Myocyte (in vitro differentiated cells): ENCODE results near the gene GNB1L. TPM values are rescaled to one million over a fixed set of nuclear protein-coding genes. Genes with fewer than 3 reads are reported as not detected.

Source experiments
- DNase-seq: peaks from one replicate; pipeline ENCODE4 v3.0.0-alpha.2; 2012; ENCODE audit warnings: low read depth
- total RNA-seq: library from RNA; depleted of rRNA; stranded (reverse); fragments of >200 nt; gene quantifications from 2 replicates; pipeline ENCODE4 v1.2.3, GENCODE V29; 2014

Gene GNB1L
- total RNA-seq, 1 donor from 2014 or later, result 6.9 TPM

- no peak for DNase-seq
Measured at GRCh38 chr22:19740586-19740985, 114.1 kb downstream of the GNB1L start.

GRCh38 chr22:19739911-19740449 lies 114.7 kb downstream of the GNB1L start:
- DNase-seq, result no peak

DNA sequence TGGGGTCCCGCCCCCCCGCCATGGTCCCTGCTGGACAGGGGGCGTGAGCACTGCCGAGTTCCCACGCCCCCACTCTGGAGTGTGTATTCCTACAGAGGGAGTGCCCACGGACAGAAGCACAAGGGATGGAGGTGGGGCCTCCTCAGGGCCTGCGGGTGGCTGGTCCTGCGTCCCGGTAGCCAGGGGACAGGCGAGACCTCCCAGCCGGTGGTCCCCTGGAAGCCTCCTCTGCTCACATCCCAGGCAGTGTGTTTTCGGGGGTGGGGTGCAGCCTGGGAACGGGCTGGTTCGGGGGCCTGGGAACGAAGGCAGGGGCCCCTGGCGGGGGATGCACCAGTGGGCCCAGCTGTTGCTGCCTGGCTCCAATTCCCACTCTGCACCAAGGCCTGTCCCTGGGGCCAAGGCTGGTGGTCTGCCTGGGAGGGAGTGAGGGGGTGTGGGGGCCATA lies 115.2 kb downstream of the GNB1L start:
- no peak for DNase-seq

- peak; percentile 29 for DNase-seq
Measured at GRCh38 chr22:19738664-19739447, 115.8 kb downstream of the GNB1L start.

DNA sequence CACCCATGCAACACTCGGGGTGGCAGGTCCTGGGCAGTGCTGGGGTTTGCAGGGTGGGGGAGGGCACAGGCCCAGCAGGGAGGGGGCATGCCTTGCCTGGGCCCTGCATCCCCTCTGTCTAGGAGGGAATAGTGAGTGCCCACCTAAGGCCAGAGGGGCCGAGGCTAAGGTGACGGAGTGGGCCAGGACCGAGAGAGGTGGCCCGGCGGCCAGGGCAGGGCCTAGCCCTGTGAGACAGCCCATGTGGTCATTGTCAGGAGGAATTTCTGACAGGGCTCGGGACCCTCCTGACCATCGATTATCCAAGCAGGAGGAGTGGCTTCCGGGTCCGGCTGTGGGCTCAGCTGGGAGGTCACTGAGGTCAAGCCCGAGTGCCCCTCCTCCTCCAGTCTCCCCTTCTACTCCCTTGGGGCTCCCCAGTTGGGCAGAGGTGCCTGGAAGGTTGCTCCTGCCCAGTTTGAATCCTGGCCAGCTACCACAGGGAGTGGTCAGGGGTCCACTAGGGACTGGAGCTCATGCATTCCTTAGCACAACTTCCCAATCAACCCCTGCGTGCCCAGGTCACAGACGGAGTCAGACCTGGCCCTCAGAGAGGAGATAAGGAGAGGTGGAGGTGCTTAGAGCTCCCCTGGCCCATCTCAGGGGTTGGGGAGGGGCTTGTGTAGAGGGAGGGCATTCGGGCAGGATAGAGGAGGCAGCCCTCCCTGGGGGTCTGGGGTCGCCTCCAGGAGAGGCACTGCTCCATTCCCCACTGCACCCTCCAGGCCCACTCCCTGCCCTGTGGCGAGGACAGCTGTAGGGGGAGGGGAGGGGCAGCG lies 116.6 kb downstream of the GNB1L start:
- DNase-seq, result no peak

- no peak for DNase-seq
Measured at GRCh38 chr22:19735665-19736510, 118.8 kb downstream of the GNB1L start.

DNA sequence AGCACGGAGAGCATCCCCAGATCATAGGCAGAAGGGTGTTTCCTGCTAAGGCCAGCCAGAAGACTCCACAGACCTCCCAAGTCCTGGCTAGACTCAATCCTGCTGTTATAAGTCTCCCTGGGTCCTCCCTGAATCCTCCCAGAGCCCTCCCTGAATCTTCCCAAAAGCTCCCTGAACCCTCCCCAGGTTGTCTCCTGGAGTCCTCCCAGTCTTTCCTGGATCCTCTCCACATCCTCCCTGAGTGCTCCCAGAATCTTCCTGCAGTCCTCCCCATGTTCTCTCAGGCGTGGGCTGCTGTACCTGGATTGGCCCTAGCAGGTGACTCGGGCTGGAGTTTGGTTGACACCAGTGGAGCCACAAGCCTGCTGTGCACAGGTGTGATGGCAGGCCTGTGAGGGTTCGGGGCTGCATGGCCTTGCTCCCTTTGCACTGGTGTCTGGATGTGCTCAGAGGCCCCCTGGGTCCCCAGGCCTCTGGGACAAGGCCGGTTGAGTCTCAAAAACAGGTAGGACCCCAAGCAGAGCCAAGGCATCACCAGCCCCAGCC lies 119.8 kb downstream of the GNB1L start:
- DNase-seq, result no peak

DNA sequence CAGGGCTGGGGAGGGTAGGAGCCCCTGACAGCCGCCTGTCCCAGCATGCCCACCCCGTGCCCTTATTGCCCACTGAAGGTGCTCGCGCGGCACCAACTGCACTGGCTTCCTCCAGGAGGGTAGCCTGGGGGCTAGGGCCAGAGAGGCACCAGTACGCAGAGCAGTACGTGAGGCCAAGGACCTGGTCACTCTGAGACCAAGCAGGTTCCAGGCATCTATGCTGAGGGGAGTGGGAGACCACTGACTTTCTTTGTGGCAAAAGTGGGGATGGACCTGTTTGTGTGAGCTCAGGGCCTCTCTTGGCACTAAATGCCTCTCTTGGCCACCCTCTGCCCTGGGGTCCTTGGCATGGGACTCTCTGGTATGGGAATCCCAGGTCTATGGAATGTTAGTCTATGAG lies 120.5 kb downstream of the GNB1L start:
- no peak for DNase-seq

DNA sequence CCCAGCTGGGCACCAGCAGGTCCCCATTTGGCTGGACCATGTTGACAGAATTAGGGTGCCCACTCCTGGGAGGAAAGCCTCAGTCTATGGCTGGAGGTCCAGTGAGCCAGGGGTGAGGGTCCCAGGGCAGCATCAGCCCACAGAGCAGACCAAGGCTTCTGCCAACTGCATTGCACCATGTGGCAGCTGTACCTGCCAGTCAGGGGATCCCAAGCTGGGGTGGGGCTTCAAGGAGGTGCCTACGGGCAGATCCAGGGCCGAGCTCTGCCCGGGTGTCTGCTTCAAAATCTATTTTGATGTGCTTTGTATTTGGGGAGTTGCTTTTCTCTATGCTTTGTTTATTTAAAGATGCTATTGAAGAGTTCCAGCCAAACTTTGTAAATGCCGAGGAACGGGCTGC lies 120.9 kb downstream of the GNB1L start:
- DNase-seq, result no peak

Other genes starting within 250 kb of the GNB1L start
- 123 and 130 TPM in 2 replicates for gene SEPTIN5, start 140.4 kb downstream of the GNB1L start, total RNA-seq
- 51.2 and 67.7 TPM in 2 replicates for gene GP1BB, start 131.3 kb downstream of the GNB1L start, total RNA-seq
- 42.6 and 43.5 TPM in 2 replicates for gene TBX1, start 94.1 kb downstream of the GNB1L start, total RNA-seq
- 14.5 and 15.9 TPM in 2 replicates for gene RTL10, start within 50 bp of the GNB1L start, total RNA-seq
- 459 and 555 TPM in 2 replicates for gene COMT, start 86.9 kb upstream of the GNB1L start, total RNA-seq
- 28.7 and 34.3 TPM in 2 replicates for gene TXNRD2, start 86.9 kb upstream of the GNB1L start, total RNA-seq
- 26.2 and 37.7 TPM in 2 replicates for gene ARVCF, start 161.9 kb upstream of the GNB1L start, total RNA-seq
- gene TANGO2, start 166.2 kb upstream of the GNB1L start, total RNA-seq, result 39.0 and 43.4 TPM in 2 replicates
- gene DGCR8, start 225.4 kb upstream of the GNB1L start, total RNA-seq, result 21.1 and 22.4 TPM in 2 replicates